ENCODE data around the gene ELF5. TPM values are rescaled to one million over a fixed set of nuclear protein-coding genes. Genes with fewer than 3 reads are reported as not detected.

Gene ELF5
- total RNA-seq, 4 donors from 2014 or later, result not detected

DNA sequence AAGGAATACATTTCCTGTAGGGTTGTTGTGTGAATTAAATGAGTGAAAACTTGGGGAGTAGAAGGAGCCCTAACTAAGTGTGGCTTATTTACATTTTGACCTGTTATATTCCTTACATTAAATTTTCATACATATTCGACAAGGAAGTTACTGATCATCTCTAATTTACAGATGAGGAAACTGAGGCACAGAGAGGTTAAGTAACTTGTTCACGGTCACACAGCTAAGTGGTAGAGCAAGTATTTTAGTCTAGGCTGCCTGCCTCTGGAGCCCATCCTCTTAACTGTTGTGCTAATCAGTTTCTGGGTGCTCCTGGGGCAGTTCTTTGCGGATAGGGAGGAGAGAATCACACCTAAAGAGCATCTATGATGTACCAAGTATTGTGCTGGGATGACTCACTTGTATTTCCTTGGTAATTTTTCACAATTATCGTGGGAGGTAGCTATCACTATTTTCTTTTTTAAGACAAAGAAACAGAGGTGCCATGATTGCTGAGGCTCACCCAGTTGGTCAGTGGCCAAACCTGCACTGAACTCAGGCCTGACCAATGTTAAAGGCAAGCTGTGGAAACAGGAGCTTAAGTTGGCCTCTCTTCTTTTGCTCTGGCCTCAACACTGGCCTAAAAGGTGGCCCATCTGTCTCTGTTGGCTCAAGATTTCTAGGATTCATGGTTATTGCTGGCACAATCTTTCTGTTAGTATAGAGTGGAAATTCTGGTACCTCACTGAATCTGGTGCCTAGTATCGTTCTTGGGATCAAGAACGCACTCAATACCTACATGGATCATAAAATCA, 2.9 kb upstream of the ELF5 start:
- no peak overlapping the region for H3K4me3 ChIP-seq
- 95% methylated on average over 6 of the region's 6 CpGs for WGBS
- no peaks in the 10 kb centered on the region for H3K9me3 ChIP-seq
- intact Hi-C loops (cut with DNase I), result no loop called here
- no peaks in the 10 kb centered on the region for H3K4me1 ChIP-seq
- no peaks in the 10 kb centered on the region for H3K27me3 ChIP-seq
- TF ChIP-seq EP300 (IDR thresholded peaks at IDR 0.05) (no peak), POLR2A (IDR thresholded peaks at IDR 0.05; ENCODE audit: low read depth) (no peak), POLR2AphosphoS5 (IDR thresholded peaks at IDR 0.05) (no peak)
- TF ChIP-seq, protein P1, sequence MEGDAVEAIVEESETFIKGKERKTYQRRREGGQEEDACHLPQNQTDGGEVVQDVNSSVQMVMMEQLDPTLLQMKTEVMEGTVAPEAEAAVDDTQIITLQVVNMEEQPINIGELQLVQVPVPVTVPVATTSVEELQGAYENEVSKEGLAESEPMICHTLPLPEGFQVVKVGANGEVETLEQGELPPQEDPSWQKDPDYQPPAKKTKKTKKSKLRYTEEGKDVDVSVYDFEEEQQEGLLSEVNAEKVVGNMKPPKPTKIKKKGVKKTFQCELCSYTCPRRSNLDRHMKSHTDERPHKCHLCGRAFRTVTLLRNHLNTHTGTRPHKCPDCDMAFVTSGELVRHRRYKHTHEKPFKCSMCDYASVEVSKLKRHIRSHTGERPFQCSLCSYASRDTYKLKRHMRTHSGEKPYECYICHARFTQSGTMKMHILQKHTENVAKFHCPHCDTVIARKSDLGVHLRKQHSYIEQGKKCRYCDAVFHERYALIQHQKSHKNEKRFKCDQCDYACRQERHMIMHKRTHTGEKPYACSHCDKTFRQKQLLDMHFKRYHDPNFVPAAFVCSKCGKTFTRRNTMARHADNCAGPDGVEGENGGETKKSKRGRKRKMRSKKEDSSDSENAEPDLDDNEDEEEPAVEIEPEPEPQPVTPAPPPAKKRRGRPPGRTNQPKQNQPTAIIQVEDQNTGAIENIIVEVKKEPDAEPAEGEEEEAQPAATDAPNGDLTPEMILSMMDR (IDR thresholded peaks at IDR 0.05), result no peak
- no peak overlapping the region for H3K27ac ChIP-seq (replicated peaks in 1 of 4)
- no peaks in the 10 kb centered on the region for H3K36me3 ChIP-seq
- no peak for DNase-seq (ENCODE audit: extremely low spot score)

DNA sequence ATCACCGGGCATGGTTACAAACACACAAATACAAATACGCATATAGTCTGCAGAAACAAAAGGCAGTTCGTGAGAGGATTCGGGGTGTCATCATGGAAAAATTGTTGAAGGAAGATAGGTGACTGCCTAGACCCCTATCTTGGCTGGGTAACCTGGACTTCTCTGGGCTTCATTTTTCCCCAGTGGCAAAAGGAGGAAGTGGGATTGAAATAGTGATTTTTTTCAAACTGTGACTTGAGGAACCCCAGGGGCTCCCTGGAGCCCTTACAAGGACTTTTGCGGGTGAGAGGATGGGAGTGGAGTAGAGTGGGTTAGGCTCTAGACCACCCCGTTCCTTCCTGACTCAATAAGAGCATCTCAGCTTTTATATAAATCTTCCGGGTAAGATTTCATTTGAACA, 1.0 kb upstream of the ELF5 start:
- TF ChIP-seq POLR2AphosphoS5 (IDR thresholded peaks at IDR 0.05), result no peak
- TF ChIP-seq EP300 (IDR thresholded peaks at IDR 0.05), result no peak
- TF ChIP-seq POLR2A (IDR thresholded peaks at IDR 0.05; ENCODE audit: low read depth), result no peak
- TF ChIP-seq, protein P1 (IDR thresholded peaks at IDR 0.05), result no peak
- WGBS, result 80% methylated on average over 7 of the region's 7 CpGs
- H3K9me3 ChIP-seq, result no peaks in the 10 kb centered on the region
- H3K36me3 ChIP-seq, result no peaks in the 10 kb centered on the region
- H3K27ac ChIP-seq (replicated peaks in 1 of 4), result no peak overlapping the region
- H3K27me3 ChIP-seq, result no peaks in the 10 kb centered on the region
- intact Hi-C loops (cut with DNase I), result no loop called here
- H3K4me3 ChIP-seq, result no peak overlapping the region
- no peak for DNase-seq (ENCODE audit: extremely low spot score)
- H3K4me1 ChIP-seq, result no peaks in the 10 kb centered on the region

GRCh38 chr11:34512840-34513681, 533 bp downstream of the ELF5 start:
- Histone ChIP-seq H3K27me3 (no peaks in the 10 kb centered on the region), H3K4me1 (no peaks in the 10 kb centered on the region), H3K36me3 (no peaks in the 10 kb centered on the region), H3K4me3 (no peak overlapping the region), H3K9me3 (no peaks in the 10 kb centered on the region), H3K27ac (replicated peaks in 1 of 4) (no peak overlapping the region)
- intact Hi-C loops (cut with DNase I), result no loop called here
- no peak for DNase-seq (ENCODE audit: extremely low spot score)
- TF ChIP-seq POLR2AphosphoS5 (IDR thresholded peaks at IDR 0.05), result no peak
- TF ChIP-seq, protein P1 (IDR thresholded peaks at IDR 0.05), result peak; percentile 32 to 62 (median 40)
- 71% methylated on average over 21 of the region's 24 CpGs for WGBS

DNA sequence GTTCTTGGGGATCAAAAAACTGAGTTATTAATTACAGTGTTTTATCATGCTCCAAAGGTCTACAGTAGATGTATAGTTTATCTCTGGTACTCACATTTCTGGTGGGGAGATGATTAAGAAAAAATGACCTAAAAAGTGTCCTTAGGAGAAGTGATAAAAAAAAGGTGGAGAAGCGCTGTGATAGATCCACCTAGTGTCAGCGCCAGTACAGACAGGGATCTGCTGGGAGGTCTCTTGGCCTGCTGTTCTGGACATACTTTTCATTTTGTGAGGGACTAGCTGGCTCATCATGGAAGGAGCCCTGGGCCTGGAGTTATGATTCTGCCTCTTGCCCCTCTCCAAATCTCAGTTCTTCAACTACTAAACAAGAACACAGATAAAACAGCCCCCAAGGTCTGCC, 2.9 kb downstream of the ELF5 start:
- intact Hi-C loops (cut with DNase I), result no loop called here
- no peaks in the 10 kb centered on the region for H3K9me3 ChIP-seq
- DNase-seq (ENCODE audit: extremely low spot score), result no peak
- H3K27ac ChIP-seq (replicated peaks in 1 of 4), result no peak overlapping the region
- H3K4me3 ChIP-seq, result no peak overlapping the region
- no peaks in the 10 kb centered on the region for H3K27me3 ChIP-seq
- H3K36me3 ChIP-seq, result no peaks in the 10 kb centered on the region
- 89% methylated on average over 2 of the region's 2 CpGs for WGBS
- no peaks in the 10 kb centered on the region for H3K4me1 ChIP-seq
- TF ChIP-seq EP300 (IDR thresholded peaks at IDR 0.05), result no peak
- TF ChIP-seq, protein P1 (IDR thresholded peaks at IDR 0.05), result no peak
- TF ChIP-seq POLR2A (IDR thresholded peaks at IDR 0.05; ENCODE audit: low read depth), result no peak
- TF ChIP-seq POLR2AphosphoS5 (IDR thresholded peaks at IDR 0.05), result no peak
